Measurements from ENCODE around the gene FOXN3. TPM values are rescaled to one million over a fixed set of nuclear protein-coding genes. Genes with fewer than 3 reads are reported as not detected.

Gene FOXN3
- total and polyA plus RNA-seq, 8 donors, result 8.8 to 58.0 (median 31.7) TPM

DNA sequence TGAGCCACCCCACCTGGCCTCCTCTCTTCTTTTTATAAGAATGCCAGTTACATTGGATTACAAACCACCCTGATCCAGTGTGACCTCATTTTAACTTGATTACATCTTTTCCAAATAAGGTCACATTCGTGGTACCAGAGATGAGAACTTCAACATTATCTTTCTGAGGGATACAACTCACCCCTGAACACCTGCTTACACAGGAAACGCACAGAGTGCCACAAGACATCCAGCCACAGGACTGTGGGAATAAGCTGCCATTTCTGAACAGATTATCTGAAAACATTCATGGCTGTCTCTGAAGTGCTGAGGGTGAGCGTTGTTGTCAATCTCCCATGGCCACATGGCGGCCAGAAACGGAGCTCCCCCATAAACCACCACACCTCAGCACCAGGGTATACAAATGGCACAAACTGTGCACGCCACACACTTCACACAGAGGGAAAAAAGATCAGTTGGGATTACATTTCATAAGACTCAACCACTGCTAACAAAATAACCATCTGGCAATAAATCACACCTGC is 23.7 kb downstream of the FOXN3 start:
- DNase-seq (no peak), ATAC-seq (no peak), FAIRE-seq (no peak)
- Histone ChIP-seq H3K27me3 (no peaks in the 10 kb centered on the region), H3K4me1 (peaks cover 0 to 4% (median 0%) of the 10 kb centered on the region in 3 donors), H3K9me3 (no peaks in the 10 kb centered on the region), H3K27ac (no peak overlapping the region), H3K4me3 (no peak overlapping the region), H3K36me3 (no peaks in the 10 kb centered on the region)
- WGBS, 2 donors, result 80 to 83% methylated on average over 6 of the region's 6 CpGs
- intact Hi-C loops (cut with DNase I), result no loop called here
- TF ChIP-seq, protein P1, sequence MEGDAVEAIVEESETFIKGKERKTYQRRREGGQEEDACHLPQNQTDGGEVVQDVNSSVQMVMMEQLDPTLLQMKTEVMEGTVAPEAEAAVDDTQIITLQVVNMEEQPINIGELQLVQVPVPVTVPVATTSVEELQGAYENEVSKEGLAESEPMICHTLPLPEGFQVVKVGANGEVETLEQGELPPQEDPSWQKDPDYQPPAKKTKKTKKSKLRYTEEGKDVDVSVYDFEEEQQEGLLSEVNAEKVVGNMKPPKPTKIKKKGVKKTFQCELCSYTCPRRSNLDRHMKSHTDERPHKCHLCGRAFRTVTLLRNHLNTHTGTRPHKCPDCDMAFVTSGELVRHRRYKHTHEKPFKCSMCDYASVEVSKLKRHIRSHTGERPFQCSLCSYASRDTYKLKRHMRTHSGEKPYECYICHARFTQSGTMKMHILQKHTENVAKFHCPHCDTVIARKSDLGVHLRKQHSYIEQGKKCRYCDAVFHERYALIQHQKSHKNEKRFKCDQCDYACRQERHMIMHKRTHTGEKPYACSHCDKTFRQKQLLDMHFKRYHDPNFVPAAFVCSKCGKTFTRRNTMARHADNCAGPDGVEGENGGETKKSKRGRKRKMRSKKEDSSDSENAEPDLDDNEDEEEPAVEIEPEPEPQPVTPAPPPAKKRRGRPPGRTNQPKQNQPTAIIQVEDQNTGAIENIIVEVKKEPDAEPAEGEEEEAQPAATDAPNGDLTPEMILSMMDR (IDR thresholded peaks at IDR 0.05), result no peak

DNA sequence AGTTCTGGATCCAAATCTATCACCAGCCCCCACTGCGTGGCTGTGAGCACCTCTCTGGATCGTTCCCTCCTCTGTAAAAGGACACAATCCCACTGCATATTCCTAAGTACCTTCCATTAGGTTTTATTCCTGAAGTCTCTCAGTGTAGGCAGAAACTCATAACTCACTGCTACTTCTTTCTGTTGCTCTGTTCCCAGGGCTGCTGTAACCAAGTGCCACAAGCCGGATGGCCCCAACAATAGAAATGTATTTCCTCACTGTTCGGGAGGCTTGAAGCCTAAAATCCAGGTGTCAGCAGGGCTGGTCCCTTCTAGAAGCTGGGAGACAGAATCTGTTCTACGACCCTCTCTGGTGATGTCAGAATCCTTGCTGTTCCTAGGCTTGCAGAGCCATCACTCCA is 24.9 kb downstream of the FOXN3 start:
- Histone ChIP-seq H3K36me3 (no peaks in the 10 kb centered on the region), H3K9me3 (no peaks in the 10 kb centered on the region), H3K27me3 (no peaks in the 10 kb centered on the region), H3K4me3 (no peak overlapping the region), H3K27ac (no peak overlapping the region), H3K4me1 (peaks cover 0 to 4% (median 0%) of the 10 kb centered on the region in 3 donors)
- WGBS, 2 donors, result 74 to 77% methylated on average over 5 of the region's 5 CpGs
- no peak for DNase-seq
- FAIRE-seq, result no peak
- intact Hi-C loops (cut with DNase I), result no loop called here
- no peak for ATAC-seq
- TF ChIP-seq, protein P1 (IDR thresholded peaks at IDR 0.05), result no peak

DNA sequence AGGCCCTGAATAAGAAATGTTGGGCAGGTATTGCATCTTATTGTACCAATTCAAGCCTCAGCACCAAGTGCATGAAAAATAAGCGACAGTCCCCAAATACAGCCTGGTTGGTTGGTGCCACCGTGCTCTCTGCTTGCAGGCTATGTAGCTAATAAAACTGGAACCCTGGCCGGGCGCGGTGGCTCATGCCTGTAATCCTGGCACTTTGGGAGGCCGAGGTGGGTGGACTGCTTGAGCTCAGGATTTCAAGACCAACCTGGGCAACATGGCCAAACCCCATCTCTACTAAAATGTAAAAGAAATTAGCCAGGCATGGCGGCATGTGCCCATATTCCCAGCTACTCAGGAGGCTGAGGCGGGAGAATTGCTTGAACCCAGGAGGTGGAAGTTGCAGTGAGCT is 25.5 kb downstream of the FOXN3 start:
- H3K4me1 ChIP-seq, result peaks cover 0 to 4% (median 0%) of the 10 kb centered on the region in 3 donors

DNA sequence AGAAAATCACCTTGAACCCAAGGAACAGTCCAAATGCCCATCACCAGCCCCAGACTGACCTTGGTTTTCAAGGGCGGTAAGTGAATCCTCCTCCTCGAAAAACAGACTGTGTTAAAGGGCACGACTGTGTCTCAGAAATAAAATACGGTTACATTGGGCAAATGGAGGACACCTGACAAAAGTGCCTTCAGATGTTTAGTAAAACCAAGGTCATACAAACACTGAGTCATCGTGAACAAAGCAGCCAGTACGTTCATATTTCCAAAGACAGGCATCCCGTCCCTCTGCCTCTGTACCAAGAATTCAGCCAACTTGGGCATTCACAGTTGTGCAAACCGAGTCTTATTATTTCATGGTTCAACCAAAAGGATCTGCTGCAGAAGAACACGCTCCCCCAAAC is 25.9 kb downstream of the FOXN3 start:
- ATAC-seq (peak; percentile 58 to 72 (median 69)), DNase-seq (no peak), FAIRE-seq (no peak)
- Histone ChIP-seq H3K27ac (no peak overlapping the region), H3K36me3 (no peaks in the 10 kb centered on the region), H3K9me3 (no peaks in the 10 kb centered on the region), H3K4me3 (no peak overlapping the region), H3K4me1 (peaks cover 0 to 8% (median 0%) of the 10 kb centered on the region in 3 donors), H3K27me3 (no peaks in the 10 kb centered on the region)
- WGBS, 2 donors, result 55 to 62% methylated on average over 9 of the region's 9 CpGs
- intact Hi-C loops (cut with DNase I), result no loop called here
- TF ChIP-seq, protein P1 (IDR thresholded peaks at IDR 0.05), result no peak

More for the DNA sequence above, 25.5 kb downstream of the FOXN3 start:
- WGBS, 2 donors, result 92 to 93% methylated on average over 8 of the region's 8 CpGs
- Histone ChIP-seq H3K9me3 (no peaks in the 10 kb centered on the region), H3K27me3 (no peaks in the 10 kb centered on the region), H3K36me3 (no peaks in the 10 kb centered on the region), H3K4me3 (no peak overlapping the region), H3K27ac (no peak overlapping the region)
- DNase-seq, result no peak
- no peak for ATAC-seq
- no peak for FAIRE-seq
- intact Hi-C loops (cut with DNase I), result no loop called here
- TF ChIP-seq, protein P1 (IDR thresholded peaks at IDR 0.05), result no peak

DNA sequence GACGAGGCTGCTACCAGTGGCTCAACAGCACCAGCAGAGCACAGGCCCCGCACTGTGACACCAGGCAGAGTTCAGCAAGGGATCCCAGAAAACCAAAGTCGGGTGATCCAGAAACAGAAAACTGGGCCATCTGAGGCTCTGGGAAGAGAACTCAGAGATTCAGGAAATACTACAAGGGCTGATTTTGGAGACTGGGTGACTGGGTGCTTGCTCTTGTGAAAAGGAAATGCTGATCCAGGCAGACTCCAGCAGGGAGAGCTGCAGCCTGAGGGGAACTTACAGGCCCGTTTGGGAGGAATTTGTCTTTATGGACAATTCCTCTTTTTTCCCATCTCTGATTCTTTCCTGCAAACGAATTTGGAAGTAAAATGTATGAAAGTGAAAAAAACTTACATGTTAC is 28.2 kb downstream of the FOXN3 start:
- no peak for FAIRE-seq
- TF ChIP-seq, protein P1 (IDR thresholded peaks at IDR 0.05), result no peak
- WGBS, 2 donors, result 64 to 73% methylated on average over 5 of the region's 5 CpGs
- H3K4me1 ChIP-seq, result peaks cover 0 to 11% (median 0%) of the 10 kb centered on the region in 3 donors
- no peak for ATAC-seq
- H3K4me3 ChIP-seq, result no peak overlapping the region
- H3K9me3 ChIP-seq, result no peaks in the 10 kb centered on the region
- H3K36me3 ChIP-seq, result no peaks in the 10 kb centered on the region
- no peaks in the 10 kb centered on the region for H3K27me3 ChIP-seq
- DNase-seq, result no peak
- no peak overlapping the region for H3K27ac ChIP-seq
- intact Hi-C loops (cut with DNase I), result no loop called here

All from pancreas (tissue), 10 donors.